Osteoblast (primary cell): Measurements from ENCODE around the gene ZCCHC2. TPM values are rescaled to one million over a fixed set of nuclear protein-coding genes. Genes with fewer than 3 reads are reported as not detected.
A peak's percentile ranks its signal among the peaks of the same experiment; 100 is the strongest.

Experiments
- DNase-seq: peaks from one replicate; pipeline ENCODE4 v3.0.0; 2011; ENCODE audit warnings: low spot score, mixed read lengths; ENCODE audit not compliant: insufficient read length; ENCODE audit errors: missing footprints
- H2AFZ ChIP-seq: 2 replicates; pipeline ENCODE4 v1.6.0; 2011; ENCODE audit warnings: mild to moderate bottlenecking, low read length
- H3K27ac ChIP-seq: 2 replicates; pipeline ENCODE4 v1.5.1; 2011; ENCODE audit warnings: mild to moderate bottlenecking, low read depth, low read length, moderate library complexity
- H3K27me3 ChIP-seq: 2 replicates; pipeline ENCODE4 v1.6.0; 2012; ENCODE audit warnings: mild to moderate bottlenecking, control low read depth, inconsistent platforms, low read length, moderate library complexity; ENCODE audit not compliant: insufficient read depth
- H3K36me3 ChIP-seq: 2 replicates; pipeline ENCODE4 v1.5.1; 2011; ENCODE audit warnings: mild to moderate bottlenecking, low read length, control low read depth, moderate library complexity; ENCODE audit not compliant: insufficient read depth
- H3K4me1 ChIP-seq: 2 replicates; pipeline ENCODE4 v1.5.1; 2011; ENCODE audit warnings: mild to moderate bottlenecking, low read length, control low read depth, moderate library complexity; ENCODE audit not compliant: insufficient read depth
- H3K4me2 ChIP-seq: 2 replicates; pipeline ENCODE4 v1.6.0; 2011; ENCODE audit warnings: mild to moderate bottlenecking, low read length; ENCODE audit not compliant: insufficient read depth
- H3K4me3 ChIP-seq: fragments of 200-600 bp; sonication (generic); 3 replicates; pipeline ENCODE4 v1.5.1; 2012; ENCODE audit warnings: mild to moderate bottlenecking, low read length, inconsistent platforms; ENCODE audit not compliant: insufficient read depth
- H3K79me2 ChIP-seq: 2 replicates; pipeline ENCODE4 v1.6.0; 2012; ENCODE audit warnings: mild to moderate bottlenecking, low read length, control low read depth, inconsistent platforms; ENCODE audit not compliant: insufficient read depth
- H3K9me3 ChIP-seq: 2 replicates; pipeline ENCODE4 v1.5.1; 2011; ENCODE audit warnings: low read depth, low read length, control low read depth
- H4K20me1 ChIP-seq: 2 replicates; pipeline ENCODE4 v1.6.0; 2012; ENCODE audit warnings: mild to moderate bottlenecking, low read length, control low read depth; ENCODE audit not compliant: insufficient read depth
- CTCF ChIP-seq: IDR thresholded peaks from 2 replicates; pipeline ENCODE4 v1.5.1; 2011; ENCODE audit warnings: mild to moderate bottlenecking, low read depth, low read length, moderate library complexity; ENCODE audit errors: extremely low read depth
- total RNA-seq: library from RNA; depleted of rRNA; stranded (reverse); fragments of >200 nt; gene quantifications from 2 replicates; pipeline ENCODE4 v1.2.3, GENCODE V29; 2012

ZCCHC2 gene
- total RNA-seq, 1 donor = 10.1 TPM

- peak overlapping the region; percentile 96 for H3K27ac ChIP-seq
- peaks cover 4% of the 10 kb centered on the region for H3K27me3 ChIP-seq
- H3K4me1 ChIP-seq = peaks cover 24% of the 10 kb centered on the region
- no peak for DNase-seq
- H3K79me2 ChIP-seq = peaks cover 55% of the 10 kb centered on the region
- H2AFZ ChIP-seq = no peak overlapping the region
- H3K9me3 ChIP-seq = no peaks in the 10 kb centered on the region
- no peaks in the 10 kb centered on the region for H4K20me1 ChIP-seq
- H3K4me2 ChIP-seq = peak overlapping the region; percentile 91
- no peaks in the 10 kb centered on the region for H3K36me3 ChIP-seq
- H3K4me3 ChIP-seq = peak overlapping the region; percentile 81
- no peak for TF ChIP-seq CTCF
Measured at GRCh38 chr18:62525608-62526007, 2.8 kb downstream of the ZCCHC2 start.

- Histone ChIP-seq H3K36me3 (no peaks in the 10 kb centered on the region), H3K27me3 (peaks cover 3% of the 10 kb centered on the region), H2AFZ (peak overlapping the region; percentile 94), H4K20me1 (no peaks in the 10 kb centered on the region), H3K4me2 (peak overlapping the region; percentile 91), H3K9me3 (no peaks in the 10 kb centered on the region), H3K4me3 (peak overlapping the region; percentile 97), H3K4me1 (peaks cover 24% of the 10 kb centered on the region), H3K27ac (peak overlapping the region; percentile 96), H3K79me2 (peaks cover 60% of the 10 kb centered on the region)
- no peak for TF ChIP-seq CTCF
- peak; percentile 96 for DNase-seq
Measured at GRCh38 chr18:62526098-62527025, 3.5 kb downstream of the ZCCHC2 start.

- Histone ChIP-seq H3K4me2 (no peak overlapping the region), H3K4me3 (no peak overlapping the region), H3K36me3 (no peaks in the 10 kb centered on the region), H4K20me1 (no peaks in the 10 kb centered on the region), H3K4me1 (peaks cover 20% of the 10 kb centered on the region), H3K27ac (no peak overlapping the region), H3K9me3 (no peaks in the 10 kb centered on the region), H3K27me3 (no peaks in the 10 kb centered on the region), H2AFZ (no peak overlapping the region), H3K79me2 (peaks cover 73% of the 10 kb centered on the region)
- no peak for TF ChIP-seq CTCF
- DNase-seq = no peak
Measured at GRCh38 chr18:62529597-62529996, 6.8 kb downstream of the ZCCHC2 start.

- DNase-seq = no peak
- H3K4me2 ChIP-seq = no peak overlapping the region
- H2AFZ ChIP-seq = no peak overlapping the region
- no peaks in the 10 kb centered on the region for H4K20me1 ChIP-seq
- TF ChIP-seq CTCF = no peak
- no peaks in the 10 kb centered on the region for H3K27me3 ChIP-seq
- peaks cover 71% of the 10 kb centered on the region for H3K79me2 ChIP-seq
- H3K4me3 ChIP-seq = no peak overlapping the region
- H3K27ac ChIP-seq = no peak overlapping the region
- H3K36me3 ChIP-seq = no peaks in the 10 kb centered on the region
- H3K4me1 ChIP-seq = peaks cover 6% of the 10 kb centered on the region
- no peaks in the 10 kb centered on the region for H3K9me3 ChIP-seq
Measured at GRCh38 chr18:62531078-62531477, 8.3 kb downstream of the ZCCHC2 start.
